ENCODE data around the gene MGMT. TPM values are rescaled to one million over a fixed set of nuclear protein-coding genes. Genes with fewer than 3 reads are reported as not detected.

The MGMT gene
- polyA plus RNA-seq, 1 donor from 2014 or later: 0.94 TPM

DNA sequence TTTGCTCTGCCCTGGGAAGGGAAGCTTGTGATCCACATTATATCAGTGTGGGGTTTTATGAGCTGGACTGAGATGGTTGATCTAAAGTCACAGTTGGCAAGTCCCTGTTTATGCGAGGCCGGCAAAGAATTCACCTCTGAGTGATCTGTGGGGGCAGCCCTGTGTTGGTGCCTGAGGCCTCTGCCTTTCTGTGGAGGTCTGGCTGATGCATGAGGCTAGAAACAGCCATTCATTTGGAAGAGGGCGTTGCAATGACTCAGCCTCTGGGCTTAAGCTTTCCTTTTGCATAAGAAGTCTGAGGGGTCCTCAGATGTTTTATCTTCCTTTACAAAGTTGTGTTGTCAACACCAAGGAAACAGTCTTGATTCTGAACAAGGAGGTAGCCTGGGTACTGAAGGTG is 126.9 kb downstream of the MGMT start:
- Histone ChIP-seq H3F3A (ENCODE audit: insufficient read depth, low read length, poor library complexity, severe bottlenecking) (no peaks in the 10 kb centered on the region), H3K4me3 (ENCODE audit: low read length) (no peak overlapping the region), H3K9me3 (ENCODE audit: low read length) (peaks cover 1% of the 10 kb centered on the region), H4K20me1 (ENCODE audit: insufficient read depth) (no peaks in the 10 kb centered on the region), H3K27ac (ENCODE audit: low read length) (no peak overlapping the region), H3K36me3 (ENCODE audit: insufficient read depth, low read length) (no peaks in the 10 kb centered on the region), H3K4me2 (ENCODE audit: low read length) (no peak overlapping the region), H3K79me2 (replicated peaks; ENCODE audit: insufficient read depth, low read length) (no peaks in the 10 kb centered on the region), H3K9me2 (ENCODE audit: insufficient read depth, low read length) (no peaks in the 10 kb centered on the region), H2AFZ (ENCODE audit: low read depth, low read length) (no peak overlapping the region), H3K9ac (ENCODE audit: low read length) (no peak overlapping the region), H3K27me3 (ENCODE audit: insufficient read depth, low read depth, low read length) (no peaks in the 10 kb centered on the region)
- TF ChIP-seq SMC3 (conservative IDR thresholded peaks at IDR 0.05; ENCODE audit: poor library complexity) (no peak), RAD21 (conservative IDR thresholded peaks at IDR 0.05) (no peak), EP300 (conservative IDR thresholded peaks at IDR 0.05; ENCODE audit: poor library complexity, severe bottlenecking) (no peak), TAF1 (IDR thresholded peaks at IDR 0.05; ENCODE audit: low read depth) (no peak), MXI1 (conservative IDR thresholded peaks at IDR 0.05; ENCODE audit: poor library complexity, severe bottlenecking) (no peak), EZH2 (IDR thresholded peaks at IDR 0.05; ENCODE audit: borderline replicate concordance, insufficient read depth, low read length, poor library complexity, severe bottlenecking) (no peak), POLR2AphosphoS5 (IDR thresholded peaks at IDR 0.05) (no peak)
- TF ChIP-seq, protein P1, sequence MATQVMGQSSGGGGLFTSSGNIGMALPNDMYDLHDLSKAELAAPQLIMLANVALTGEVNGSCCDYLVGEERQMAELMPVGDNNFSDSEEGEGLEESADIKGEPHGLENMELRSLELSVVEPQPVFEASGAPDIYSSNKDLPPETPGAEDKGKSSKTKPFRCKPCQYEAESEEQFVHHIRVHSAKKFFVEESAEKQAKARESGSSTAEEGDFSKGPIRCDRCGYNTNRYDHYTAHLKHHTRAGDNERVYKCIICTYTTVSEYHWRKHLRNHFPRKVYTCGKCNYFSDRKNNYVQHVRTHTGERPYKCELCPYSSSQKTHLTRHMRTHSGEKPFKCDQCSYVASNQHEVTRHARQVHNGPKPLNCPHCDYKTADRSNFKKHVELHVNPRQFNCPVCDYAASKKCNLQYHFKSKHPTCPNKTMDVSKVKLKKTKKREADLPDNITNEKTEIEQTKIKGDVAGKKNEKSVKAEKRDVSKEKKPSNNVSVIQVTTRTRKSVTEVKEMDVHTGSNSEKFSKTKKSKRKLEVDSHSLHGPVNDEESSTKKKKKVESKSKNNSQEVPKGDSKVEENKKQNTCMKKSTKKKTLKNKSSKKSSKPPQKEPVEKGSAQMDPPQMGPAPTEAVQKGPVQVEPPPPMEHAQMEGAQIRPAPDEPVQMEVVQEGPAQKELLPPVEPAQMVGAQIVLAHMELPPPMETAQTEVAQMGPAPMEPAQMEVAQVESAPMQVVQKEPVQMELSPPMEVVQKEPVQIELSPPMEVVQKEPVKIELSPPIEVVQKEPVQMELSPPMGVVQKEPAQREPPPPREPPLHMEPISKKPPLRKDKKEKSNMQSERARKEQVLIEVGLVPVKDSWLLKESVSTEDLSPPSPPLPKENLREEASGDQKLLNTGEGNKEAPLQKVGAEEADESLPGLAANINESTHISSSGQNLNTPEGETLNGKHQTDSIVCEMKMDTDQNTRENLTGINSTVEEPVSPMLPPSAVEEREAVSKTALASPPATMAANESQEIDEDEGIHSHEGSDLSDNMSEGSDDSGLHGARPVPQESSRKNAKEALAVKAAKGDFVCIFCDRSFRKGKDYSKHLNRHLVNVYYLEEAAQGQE (IDR thresholded peaks at IDR 0.05; ENCODE audit: borderline replicate concordance): no peak
- TF ChIP-seq, protein P2, sequence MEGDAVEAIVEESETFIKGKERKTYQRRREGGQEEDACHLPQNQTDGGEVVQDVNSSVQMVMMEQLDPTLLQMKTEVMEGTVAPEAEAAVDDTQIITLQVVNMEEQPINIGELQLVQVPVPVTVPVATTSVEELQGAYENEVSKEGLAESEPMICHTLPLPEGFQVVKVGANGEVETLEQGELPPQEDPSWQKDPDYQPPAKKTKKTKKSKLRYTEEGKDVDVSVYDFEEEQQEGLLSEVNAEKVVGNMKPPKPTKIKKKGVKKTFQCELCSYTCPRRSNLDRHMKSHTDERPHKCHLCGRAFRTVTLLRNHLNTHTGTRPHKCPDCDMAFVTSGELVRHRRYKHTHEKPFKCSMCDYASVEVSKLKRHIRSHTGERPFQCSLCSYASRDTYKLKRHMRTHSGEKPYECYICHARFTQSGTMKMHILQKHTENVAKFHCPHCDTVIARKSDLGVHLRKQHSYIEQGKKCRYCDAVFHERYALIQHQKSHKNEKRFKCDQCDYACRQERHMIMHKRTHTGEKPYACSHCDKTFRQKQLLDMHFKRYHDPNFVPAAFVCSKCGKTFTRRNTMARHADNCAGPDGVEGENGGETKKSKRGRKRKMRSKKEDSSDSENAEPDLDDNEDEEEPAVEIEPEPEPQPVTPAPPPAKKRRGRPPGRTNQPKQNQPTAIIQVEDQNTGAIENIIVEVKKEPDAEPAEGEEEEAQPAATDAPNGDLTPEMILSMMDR (IDR thresholded peaks at IDR 0.05; ENCODE audit: poor library complexity, severe bottlenecking): no peak

DNA sequence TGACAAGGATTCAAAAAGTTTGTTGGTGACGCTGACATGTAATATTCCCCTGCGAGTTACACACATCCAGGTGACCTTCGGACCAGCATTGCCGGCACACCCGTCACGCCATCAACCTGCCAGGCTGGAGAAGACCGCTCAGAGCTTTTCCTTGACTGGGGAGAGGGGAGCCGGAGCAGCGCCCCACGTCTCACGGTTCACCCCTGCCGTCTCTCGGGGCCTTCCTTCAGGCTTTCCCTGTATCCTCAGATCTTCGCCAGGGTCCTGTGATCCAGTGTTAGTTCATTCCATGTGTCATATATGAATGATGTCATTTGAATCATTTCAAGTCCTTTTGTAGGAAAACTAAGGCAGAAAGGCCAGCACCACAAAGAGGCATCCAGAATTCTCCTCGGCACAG is 127.8 kb downstream of the MGMT start:
- no peaks in the 10 kb centered on the region for H3K9me2 ChIP-seq (ENCODE audit: insufficient read depth, low read length)
- H3K27me3 ChIP-seq (ENCODE audit: insufficient read depth, low read depth, low read length): no peaks in the 10 kb centered on the region
- no peak overlapping the region for H3K4me2 ChIP-seq (ENCODE audit: low read length)
- H3F3A ChIP-seq (ENCODE audit: insufficient read depth, low read length, poor library complexity, severe bottlenecking): no peaks in the 10 kb centered on the region
- TF ChIP-seq RAD21 (conservative IDR thresholded peaks at IDR 0.05) (no peak), MXI1 (conservative IDR thresholded peaks at IDR 0.05; ENCODE audit: poor library complexity, severe bottlenecking) (no peak), TAF1 (IDR thresholded peaks at IDR 0.05; ENCODE audit: low read depth) (no peak), POLR2AphosphoS5 (IDR thresholded peaks at IDR 0.05) (no peak), SMC3 (conservative IDR thresholded peaks at IDR 0.05; ENCODE audit: poor library complexity) (no peak), EZH2 (IDR thresholded peaks at IDR 0.05; ENCODE audit: borderline replicate concordance, insufficient read depth, low read length, poor library complexity, severe bottlenecking) (no peak), EP300 (conservative IDR thresholded peaks at IDR 0.05; ENCODE audit: poor library complexity, severe bottlenecking) (no peak)
- TF ChIP-seq, protein P2 (IDR thresholded peaks at IDR 0.05; ENCODE audit: poor library complexity, severe bottlenecking): no peak
- TF ChIP-seq, protein P1 (IDR thresholded peaks at IDR 0.05; ENCODE audit: borderline replicate concordance): no peak
- H3K27ac ChIP-seq (ENCODE audit: low read length): no peak overlapping the region
- no peak overlapping the region for H2AFZ ChIP-seq (ENCODE audit: low read depth, low read length)
- no peaks in the 10 kb centered on the region for H3K36me3 ChIP-seq (ENCODE audit: insufficient read depth, low read length)
- no peak overlapping the region for H3K9ac ChIP-seq (ENCODE audit: low read length)
- H3K79me2 ChIP-seq (replicated peaks; ENCODE audit: insufficient read depth, low read length): no peaks in the 10 kb centered on the region
- H4K20me1 ChIP-seq (ENCODE audit: insufficient read depth): no peaks in the 10 kb centered on the region
- no peaks in the 10 kb centered on the region for H3K9me3 ChIP-seq (ENCODE audit: low read length)
- H3K4me3 ChIP-seq (ENCODE audit: low read length): no peak overlapping the region

Data from neural cell (in vitro differentiated cells).